GM10847 (cell line): Measurements from ENCODE around the gene CDK14.

Source experiments
- POLR2A ChIP-seq: IDR thresholded peaks from 2 replicates; pipeline ENCODE4 v1.6.1; 2011; ENCODE audit not compliant: insufficient read length; ENCODE audit errors: extremely low read depth

The CDK14 gene

DNA sequence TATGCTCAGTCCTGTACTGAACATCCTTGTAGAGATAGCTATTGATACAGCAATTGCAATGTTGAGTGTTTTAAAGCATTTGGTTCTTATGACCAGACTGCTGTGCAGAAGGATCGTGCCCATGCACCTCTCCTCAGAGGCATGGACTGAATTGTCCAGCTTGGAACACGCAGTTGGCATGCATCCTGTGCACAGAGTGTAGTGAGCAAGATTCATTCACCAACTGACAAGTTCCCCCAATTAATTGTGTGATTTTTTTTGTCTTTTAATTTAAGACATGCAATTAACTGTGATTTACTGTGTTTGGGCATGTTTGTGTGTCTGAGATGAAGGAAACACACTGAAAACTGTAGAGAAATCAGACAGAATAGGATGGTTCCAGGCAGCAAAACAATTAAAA, 323.7 kb downstream of the CDK14 start:
- TF ChIP-seq POLR2A = no peak

DNA sequence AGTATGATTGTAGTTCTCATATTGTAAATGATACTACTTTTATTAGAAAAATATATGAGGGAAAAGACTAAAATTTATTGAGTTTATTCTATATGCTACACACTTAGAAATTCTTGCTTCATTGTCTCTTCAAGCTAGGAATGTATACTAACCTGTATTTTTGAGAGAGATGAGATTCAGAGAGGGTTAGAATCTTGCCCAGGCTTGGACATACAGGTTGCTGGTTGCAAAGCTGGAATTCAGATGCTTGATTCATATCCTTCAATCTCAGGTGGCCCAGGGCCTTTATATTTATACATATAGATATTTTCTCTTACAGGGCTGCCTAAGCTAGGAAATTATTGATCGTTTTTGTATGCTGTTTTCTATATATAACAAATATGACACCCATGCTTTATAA, 324.2 kb downstream of the CDK14 start:
- TF ChIP-seq POLR2A = no peak

GRCh38 chr7:90923541-90923997, 327.4 kb downstream of the CDK14 start:
- no peak for TF ChIP-seq POLR2A

- TF ChIP-seq POLR2A = no peak
These were observed 336.1 kb downstream of the CDK14 start for GRCh38 chr7:90931986-90932916.

DNA sequence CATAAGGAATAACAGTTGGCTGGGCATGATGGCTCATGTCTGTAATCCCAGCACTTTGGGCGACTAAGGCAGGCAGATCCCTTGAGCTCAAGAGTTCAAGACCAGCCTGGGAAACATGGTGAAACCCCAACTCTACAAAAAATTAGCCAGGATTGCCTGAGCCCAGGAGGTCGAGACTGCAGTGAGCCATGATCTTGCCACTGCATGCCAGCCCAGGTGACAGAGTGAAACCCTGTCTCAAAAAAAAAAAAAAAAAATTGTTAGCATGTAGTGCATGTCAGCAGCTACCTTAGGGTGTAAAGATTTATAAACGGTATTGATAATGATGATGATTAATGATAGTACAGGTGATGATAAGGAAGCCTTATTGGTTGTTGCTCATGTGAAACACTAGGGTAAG, 336.9 kb downstream of the CDK14 start:
- no peak for TF ChIP-seq POLR2A

- TF ChIP-seq POLR2A = no peak
These were observed 337.9 kb downstream of the CDK14 start for GRCh38 chr7:90933984-90934383.

GRCh38 chr7:90938371-90938770, 342.2 kb downstream of the CDK14 start:
- no peak for TF ChIP-seq POLR2A

GRCh38 chr7:90939666-90940065, 343.5 kb downstream of the CDK14 start:
- TF ChIP-seq POLR2A = no peak

DNA sequence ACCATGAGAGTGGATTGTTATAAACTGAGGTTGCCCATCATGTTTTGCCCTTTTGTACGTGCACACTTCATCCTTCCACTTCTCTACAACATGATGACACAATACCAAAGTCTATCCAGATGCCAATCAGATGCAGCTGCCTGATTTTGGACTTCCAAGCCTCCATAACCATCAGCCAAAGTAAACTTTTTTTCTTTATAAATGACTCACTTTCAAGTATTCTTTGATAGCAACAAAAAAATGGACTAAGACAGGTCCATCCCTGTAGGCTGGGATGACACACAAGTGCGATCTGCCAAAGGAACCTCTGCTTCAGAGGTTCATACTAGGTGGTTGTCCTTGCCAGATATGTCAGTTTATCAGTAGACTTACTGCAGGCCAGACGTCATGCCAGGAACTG, 347.9 kb downstream of the CDK14 start:
- no peak for TF ChIP-seq POLR2A

- TF ChIP-seq POLR2A = no peak
These were observed 349.1 kb downstream of the CDK14 start for GRCh38 chr7:90945104-90945787.

GRCh38 chr7:90946730-90947501, 350.8 kb downstream of the CDK14 start:
- no peak for TF ChIP-seq POLR2A

- no peak for TF ChIP-seq POLR2A
These were observed 352.0 kb downstream of the CDK14 start for GRCh38 chr7:90948085-90948484.

GRCh38 chr7:90951229-90951628, 355.1 kb downstream of the CDK14 start:
- TF ChIP-seq POLR2A = no peak

DNA sequence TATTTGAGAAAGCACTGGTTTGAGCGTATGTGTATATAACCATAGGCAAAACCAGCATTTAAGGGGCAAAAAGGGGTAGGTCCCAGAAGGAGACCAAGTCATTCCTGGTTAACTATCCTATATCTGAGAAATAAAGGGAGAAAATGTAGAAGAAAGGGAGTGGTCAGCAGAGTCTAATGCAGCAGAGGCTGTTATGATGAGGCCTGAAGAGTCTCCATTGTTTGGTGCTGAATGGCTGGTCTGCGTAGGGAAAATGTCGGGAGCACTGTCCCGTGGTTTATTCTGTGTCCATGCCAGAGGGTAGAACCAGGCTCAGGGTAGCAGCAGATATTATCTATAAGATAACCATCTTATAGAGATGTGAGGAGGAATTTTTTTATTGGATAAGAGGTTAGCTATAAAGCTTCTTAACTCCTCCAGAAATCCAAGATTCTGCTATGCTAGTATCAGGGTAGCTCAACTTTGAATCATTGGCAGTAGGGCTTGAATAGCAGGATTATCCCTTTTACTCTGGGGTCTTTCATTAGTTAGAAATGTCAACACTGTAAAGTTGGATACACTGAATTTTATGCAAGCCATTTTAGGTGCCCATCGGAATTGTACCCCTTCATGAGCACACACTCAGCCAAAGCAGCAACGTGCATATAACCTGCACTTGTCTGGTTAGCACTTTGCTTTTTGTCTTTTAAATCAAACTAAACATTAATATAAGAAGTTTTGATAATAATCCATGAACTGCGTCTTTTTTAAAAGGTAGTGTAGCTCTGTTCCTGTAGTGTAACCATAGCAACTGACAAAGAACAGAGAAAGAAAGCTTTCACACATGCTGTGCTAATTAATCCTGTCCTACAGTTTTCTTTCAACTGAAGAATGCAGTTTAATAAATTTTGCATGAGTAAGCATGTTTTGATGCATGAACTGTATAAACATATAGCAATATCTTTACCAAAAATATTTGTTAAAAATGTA, 356.1 kb downstream of the CDK14 start:
- TF ChIP-seq POLR2A = no peak

DNA sequence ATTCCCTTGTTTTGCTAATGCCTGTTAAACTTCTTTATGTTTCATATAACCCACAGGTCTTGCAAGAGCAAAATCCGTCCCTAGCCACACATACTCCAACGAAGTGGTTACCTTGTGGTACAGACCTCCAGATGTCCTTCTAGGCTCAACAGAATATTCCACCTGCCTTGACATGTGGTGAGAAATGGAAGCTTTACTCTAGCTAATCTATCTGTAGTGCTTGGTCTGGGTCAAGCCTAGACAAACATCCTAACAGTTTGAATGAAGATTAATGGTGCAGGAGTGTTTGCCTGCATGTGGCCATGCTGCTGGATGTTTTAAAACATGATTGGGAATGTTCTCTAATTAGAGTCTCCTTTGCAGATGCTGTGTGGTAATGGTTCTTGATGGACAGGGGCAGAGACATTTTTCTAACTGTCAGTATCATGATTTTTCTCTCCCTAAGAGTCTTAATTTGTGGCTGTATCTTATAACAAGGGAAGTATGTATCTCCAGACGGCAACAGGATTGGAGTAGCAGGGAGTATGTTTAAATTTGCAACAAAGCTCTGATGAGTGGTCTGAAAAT, 359.6 kb downstream of the CDK14 start:
- TF ChIP-seq POLR2A = no peak

DNA sequence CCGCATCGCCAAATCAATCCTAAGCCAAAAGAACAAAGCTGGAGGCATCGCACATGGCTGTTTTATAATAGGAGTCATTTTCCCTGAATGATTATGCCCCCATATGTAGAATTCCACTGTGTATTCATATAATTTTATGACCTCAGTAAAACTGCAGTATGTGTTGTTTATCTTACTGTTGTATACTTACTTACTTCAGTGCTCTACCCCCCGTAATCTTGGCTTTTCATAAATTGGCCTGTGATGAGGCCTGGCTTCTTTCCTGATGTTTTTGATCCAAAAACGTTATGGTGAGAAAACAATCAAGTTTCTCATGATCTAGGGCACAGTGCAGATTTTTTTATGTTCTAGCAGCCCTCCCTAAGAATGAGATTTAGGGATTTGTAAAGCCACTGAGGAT, 361.8 kb downstream of the CDK14 start:
- TF ChIP-seq POLR2A = no peak
